Skeletal muscle tissue (tissue), 4 donors: ENCODE data around the gene JPH3. TPM values are rescaled to one million over a fixed set of nuclear protein-coding genes. Genes with fewer than 3 reads are reported as not detected.

ENCODE experiments used
- H3K27ac ChIP-seq: one replicate; pipeline ENCODE4 v1.7.0; 2013; ENCODE audit warnings: mild to moderate bottlenecking, low read depth, low read length, inconsistent platforms
- H3K27me3 ChIP-seq, 3 donors: one replicate each; pipeline ENCODE4 v1.7.0; 2013; ENCODE audit warnings: low read length in 3 of 3; ENCODE audit not compliant: control insufficient read depth in 3 of 3, insufficient read depth in 3 of 3
- H3K36me3 ChIP-seq, 3 donors: one replicate each; pipeline ENCODE4 v1.7.0; 2013; ENCODE audit warnings: low read length in 3 of 3; ENCODE audit not compliant: control insufficient read depth in 3 of 3, insufficient read depth in 3 of 3
- H3K4me1 ChIP-seq, 3 donors: one replicate each; pipeline ENCODE4 v1.7.0; 2013; ENCODE audit warnings: low read length in 3 of 3, mild to moderate bottlenecking in 3 of 3; ENCODE audit not compliant: control insufficient read depth in 3 of 3, insufficient read depth in 3 of 3
- H3K4me3 ChIP-seq, 3 donors: one replicate each; pipeline ENCODE4 v1.7.0; 2013; ENCODE audit warnings: low read length in 3 of 3
- H3K9ac ChIP-seq, 3 donors: one replicate each; pipeline ENCODE4 v1.7.0; 2013; ENCODE audit warnings: low read length in 3 of 3, mild to moderate bottlenecking in 3 of 3, moderate library complexity in 2 of 3, low read depth in 1 of 3
- H3K9me3 ChIP-seq, 3 donors: one replicate each; pipeline ENCODE4 v1.7.0; 2013; ENCODE audit warnings: low read length in 3 of 3; ENCODE audit not compliant: control insufficient read depth in 3 of 3
- total RNA-seq: library from RNA; depleted of rRNA; stranded (reverse); fragments of >200 nt; gene quantifications from one replicate; pipeline ENCODE4 v1.2.3, GENCODE V29; 2014
- donor health status: Osteomylitis.

The JPH3 gene
- total RNA-seq, 1 donor from 2014 or later = not detected

DNA sequence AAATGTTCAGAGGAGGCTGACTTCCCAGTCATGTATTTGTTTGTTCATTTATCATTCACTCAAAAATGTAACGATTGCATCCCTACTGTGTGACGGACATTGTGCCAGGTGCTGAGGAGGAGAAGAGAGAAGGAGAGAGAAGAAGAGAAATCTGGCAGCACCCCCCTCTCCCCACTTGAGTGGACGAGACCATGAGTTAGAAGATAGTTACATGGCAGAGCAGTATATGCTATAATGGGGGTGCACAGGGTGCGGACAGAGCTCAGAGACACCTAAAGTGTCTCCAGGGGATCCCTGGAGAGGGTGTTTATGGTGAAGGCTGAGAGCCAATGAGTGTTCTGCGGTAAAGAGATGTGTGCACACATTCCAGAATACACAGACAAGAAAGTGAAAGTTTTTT, 6.6 kb upstream of the JPH3 start:
- no peak overlapping the region for H3K9ac ChIP-seq
- peaks cover 0 to 6% (median 0%) of the 10 kb centered on the region in 3 donors for H3K9me3 ChIP-seq
- H3K27ac ChIP-seq = no peak overlapping the region
- no peaks in the 10 kb centered on the region for H3K36me3 ChIP-seq
- H3K4me1 ChIP-seq = no peaks in the 10 kb centered on the region
- no peak overlapping the region for H3K4me3 ChIP-seq
- H3K27me3 ChIP-seq = peaks cover 47 to 53% (median 49%) of the 10 kb centered on the region in 3 donors

DNA sequence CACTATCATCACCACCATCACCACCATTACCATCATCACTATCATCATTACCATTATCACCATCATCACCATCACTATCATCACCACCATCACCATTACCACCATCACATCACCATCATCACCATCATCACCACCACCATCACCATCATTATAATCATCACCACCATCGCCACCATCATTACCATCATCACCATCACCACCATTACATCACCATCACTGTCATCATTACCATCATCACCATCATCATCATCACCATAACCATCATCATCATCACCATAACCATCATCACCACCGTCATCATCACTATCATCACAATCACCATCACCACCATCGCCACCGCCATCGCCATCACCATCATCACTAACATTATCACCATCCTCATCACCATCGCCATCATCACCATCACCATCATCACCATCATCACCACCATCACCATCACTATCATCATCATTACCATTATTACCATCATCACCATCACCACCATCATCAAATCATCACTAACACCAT, 4.9 kb upstream of the JPH3 start:
- peaks cover 0 to 6% (median 0%) of the 10 kb centered on the region in 3 donors for H3K9me3 ChIP-seq
- H3K36me3 ChIP-seq = no peaks in the 10 kb centered on the region
- H3K4me3 ChIP-seq = no peak overlapping the region
- peaks cover 49 to 56% (median 52%) of the 10 kb centered on the region in 3 donors for H3K27me3 ChIP-seq
- no peak overlapping the region for H3K27ac ChIP-seq
- no peak overlapping the region for H3K9ac ChIP-seq
- no peaks in the 10 kb centered on the region for H3K4me1 ChIP-seq

- Histone ChIP-seq H3K9ac (no peak overlapping the region), H3K9me3 (peaks cover 0 to 6% (median 0%) of the 10 kb centered on the region in 3 donors), H3K27ac (no peak overlapping the region), H3K27me3 (peaks cover 52 to 60% (median 55%) of the 10 kb centered on the region in 3 donors), H3K36me3 (no peaks in the 10 kb centered on the region), H3K4me1 (peaks cover 0 to 3% (median 3%) of the 10 kb centered on the region in 3 donors), H3K4me3 (no peak overlapping the region)
Observed at GRCh38 chr16:87598431-87598830, 3.9 kb upstream of the JPH3 start.

DNA sequence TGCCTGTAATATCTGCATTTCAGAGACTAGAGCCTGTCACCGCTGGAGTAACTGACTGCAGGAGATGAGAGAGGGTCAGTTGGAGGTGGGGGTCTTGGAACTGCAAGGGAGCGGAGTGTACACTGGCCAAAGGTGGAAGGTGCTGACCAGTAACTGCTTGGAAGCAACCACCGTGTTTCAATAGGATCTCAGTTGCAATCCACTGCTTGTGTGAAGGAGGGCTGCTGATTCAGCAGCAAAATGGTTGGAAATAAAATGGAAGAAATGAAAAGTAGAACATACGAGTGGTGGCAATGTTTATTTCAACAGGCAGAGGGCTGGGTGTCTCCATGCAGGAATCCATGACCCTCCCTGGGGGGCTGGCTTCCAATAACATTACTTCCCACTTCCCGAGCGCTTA, 2.1 kb upstream of the JPH3 start:
- H3K36me3 ChIP-seq = no peaks in the 10 kb centered on the region
- H3K4me1 ChIP-seq = peaks cover 0 to 3% (median 3%) of the 10 kb centered on the region in 3 donors
- no peak overlapping the region for H3K9ac ChIP-seq
- peaks cover 0 to 6% (median 0%) of the 10 kb centered on the region in 3 donors for H3K9me3 ChIP-seq
- H3K27ac ChIP-seq = no peak overlapping the region
- peaks cover 61 to 72% (median 62%) of the 10 kb centered on the region in 3 donors for H3K27me3 ChIP-seq
- no peak overlapping the region for H3K4me3 ChIP-seq

DNA sequence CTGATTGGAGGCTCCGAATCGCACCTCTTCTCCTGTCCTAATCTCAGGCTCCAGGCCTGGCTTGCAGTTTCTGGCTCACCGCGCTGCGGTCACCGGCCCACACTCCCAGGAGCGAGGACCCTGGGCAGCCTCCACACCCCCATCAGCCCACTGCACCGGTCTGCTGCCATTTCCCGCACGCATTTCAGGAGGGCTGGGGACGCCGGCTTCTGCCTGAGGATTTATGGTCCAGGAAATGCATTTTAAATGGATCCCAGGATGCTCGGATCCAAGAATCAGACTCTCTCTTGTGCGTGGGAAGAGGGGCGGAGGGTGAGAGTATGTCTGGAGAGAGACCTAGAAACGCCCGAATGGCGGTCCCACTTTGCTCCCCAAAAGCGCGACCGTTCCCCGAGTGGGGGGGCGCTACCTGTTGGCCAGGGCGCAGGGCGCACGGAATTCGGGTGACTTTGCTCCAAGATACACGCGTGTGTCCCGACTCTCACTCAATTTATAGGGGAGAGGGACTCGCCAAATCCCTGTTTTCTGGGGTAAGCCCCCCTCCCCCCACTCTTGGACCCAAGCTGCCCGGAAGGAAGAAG, 817 bp upstream of the JPH3 start:
- no peak overlapping the region for H3K9ac ChIP-seq
- peaks cover 0 to 6% (median 0%) of the 10 kb centered on the region in 3 donors for H3K9me3 ChIP-seq
- H3K27me3 ChIP-seq = peaks cover 66 to 82% (median 75%) of the 10 kb centered on the region in 3 donors
- peaks cover 0 to 3% (median 3%) of the 10 kb centered on the region in 3 donors for H3K4me1 ChIP-seq
- H3K36me3 ChIP-seq = no peaks in the 10 kb centered on the region
- H3K27ac ChIP-seq = no peak overlapping the region
- no peak overlapping the region for H3K4me3 ChIP-seq

GRCh38 chr16:87602821-87603683, 744 bp downstream of the JPH3 start:
- Histone ChIP-seq H3K36me3 (no peaks in the 10 kb centered on the region), H3K9me3 (peaks cover 0 to 6% (median 0%) of the 10 kb centered on the region in 3 donors), H3K27me3 (peaks cover 74 to 89% (median 83%) of the 10 kb centered on the region in 3 donors), H3K4me1 (peaks cover 0 to 3% (median 3%) of the 10 kb centered on the region in 3 donors), H3K4me3 (no peak overlapping the region), H3K27ac (no peak overlapping the region), H3K9ac (no peak overlapping the region)

DNA sequence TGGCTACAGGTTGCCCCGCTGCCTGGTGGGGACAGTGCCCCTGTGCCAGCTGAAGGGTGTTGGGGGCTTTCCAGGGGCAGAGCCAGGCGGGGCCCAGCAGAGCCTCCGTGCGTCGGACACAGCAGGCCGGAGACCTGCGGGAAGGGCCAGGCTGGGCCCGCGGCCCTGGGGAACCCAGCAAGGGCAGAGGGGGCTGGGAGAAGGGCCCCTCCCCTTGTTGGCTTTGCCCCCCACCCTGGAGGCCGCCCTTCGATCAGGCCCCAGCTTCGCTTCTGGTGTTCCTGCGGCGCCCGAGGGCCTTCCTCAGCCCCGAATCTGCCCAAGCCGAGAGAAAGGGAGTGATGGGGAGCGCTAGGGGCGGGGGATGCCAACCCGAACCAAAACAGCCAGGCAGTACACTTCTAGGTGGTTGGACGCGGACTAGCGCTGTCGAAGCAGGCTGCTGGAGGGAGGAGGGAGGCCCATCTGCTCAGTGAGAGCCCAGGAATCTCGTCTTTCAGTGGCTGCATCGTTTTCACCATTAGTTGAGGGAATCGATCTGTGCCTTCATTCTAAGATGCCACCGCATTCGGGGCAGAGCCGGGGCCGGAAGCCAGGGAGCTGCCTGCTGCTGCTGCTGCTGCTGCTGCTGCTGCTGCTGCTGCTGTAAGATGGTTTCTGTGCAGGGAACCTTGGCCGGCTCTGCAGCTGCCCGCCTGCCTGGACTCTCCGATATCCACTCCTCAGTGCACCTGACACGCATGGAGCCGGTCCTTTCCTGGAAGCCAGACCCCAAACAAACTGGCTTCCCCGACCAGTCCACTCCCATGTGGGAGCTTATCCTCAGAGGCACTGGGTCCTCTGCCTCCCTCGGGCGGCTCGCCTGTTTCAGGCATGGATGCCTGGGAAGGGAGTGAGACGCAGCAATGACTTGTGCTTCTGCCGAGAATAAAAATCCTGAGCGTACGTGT, 1.7 kb downstream of the JPH3 start:
- no peak overlapping the region for H3K27ac ChIP-seq
- H3K9ac ChIP-seq = no peak overlapping the region
- H3K36me3 ChIP-seq = no peaks in the 10 kb centered on the region
- H3K27me3 ChIP-seq = peaks cover 74 to 85% (median 82%) of the 10 kb centered on the region in 3 donors
- peaks cover 0 to 3% (median 3%) of the 10 kb centered on the region in 3 donors for H3K4me1 ChIP-seq
- peaks cover 0 to 6% (median 0%) of the 10 kb centered on the region in 3 donors for H3K9me3 ChIP-seq
- no peak overlapping the region for H3K4me3 ChIP-seq

- Histone ChIP-seq H3K9ac (no peak overlapping the region), H3K27ac (no peak overlapping the region), H3K27me3 (peaks cover 70 to 79% (median 78%) of the 10 kb centered on the region in 3 donors), H3K4me3 (no peak overlapping the region), H3K36me3 (no peaks in the 10 kb centered on the region), H3K9me3 (no peaks in the 10 kb centered on the region), H3K4me1 (peaks cover 0 to 3% (median 3%) of the 10 kb centered on the region in 3 donors)
Observed at GRCh38 chr16:87604634-87605111, 2.4 kb downstream of the JPH3 start.

DNA sequence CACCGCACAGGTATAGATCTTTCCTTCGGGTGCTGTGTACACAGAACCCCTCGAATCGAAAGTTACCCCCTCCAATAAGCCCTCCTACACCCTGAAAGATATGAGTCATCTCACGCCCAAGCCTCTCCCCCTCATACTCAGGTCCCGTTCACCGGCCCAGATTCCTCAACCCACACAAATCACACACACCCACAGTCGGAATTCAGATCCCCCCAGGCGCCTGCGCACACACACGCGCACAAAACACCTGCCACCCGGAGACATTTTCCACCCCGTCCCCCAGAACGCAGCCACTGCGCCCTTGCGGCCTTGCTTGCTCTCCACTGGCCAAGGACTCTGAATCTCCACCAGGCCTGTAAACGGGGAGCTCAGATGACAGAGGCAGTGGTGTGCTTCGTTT, 4.9 kb downstream of the JPH3 start:
- Histone ChIP-seq H3K27ac (no peak overlapping the region), H3K36me3 (no peaks in the 10 kb centered on the region), H3K4me3 (no peak overlapping the region), H3K9ac (no peak overlapping the region), H3K27me3 (peaks cover 59 to 60% (median 60%) of the 10 kb centered on the region in 3 donors), H3K4me1 (peaks cover 0 to 3% (median 3%) of the 10 kb centered on the region in 3 donors), H3K9me3 (no peaks in the 10 kb centered on the region)
